Measurements from ENCODE around the gene SOWAHA.
"Not testable (repeated sequence)": the region's sequence is repeated elsewhere in the genome, so short reads cannot be mapped to it uniquely, and the experiment has no call there.

The SOWAHA gene

DNA sequence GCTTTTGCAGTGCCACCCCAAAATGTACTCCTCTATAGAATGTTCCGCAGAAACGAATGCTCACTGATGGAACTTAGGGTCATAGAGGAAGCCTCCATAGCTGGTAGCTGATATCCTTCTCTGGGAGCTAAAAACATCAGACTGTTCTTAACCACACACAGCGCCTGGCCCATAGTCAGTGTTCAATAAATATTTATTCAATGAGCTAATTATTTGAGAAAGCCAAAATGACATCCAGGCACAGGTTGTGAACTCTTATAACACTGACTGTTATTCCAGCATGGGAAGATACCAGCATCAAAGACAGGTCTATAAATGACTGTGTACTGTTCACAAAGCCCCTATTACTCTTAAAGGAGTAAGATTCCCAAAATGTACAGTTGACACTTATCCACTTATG, 40.2 kb downstream of the SOWAHA start:
- no peak for DNase-seq (ENCODE audit: low read depth in 2 of 2)

DNA sequence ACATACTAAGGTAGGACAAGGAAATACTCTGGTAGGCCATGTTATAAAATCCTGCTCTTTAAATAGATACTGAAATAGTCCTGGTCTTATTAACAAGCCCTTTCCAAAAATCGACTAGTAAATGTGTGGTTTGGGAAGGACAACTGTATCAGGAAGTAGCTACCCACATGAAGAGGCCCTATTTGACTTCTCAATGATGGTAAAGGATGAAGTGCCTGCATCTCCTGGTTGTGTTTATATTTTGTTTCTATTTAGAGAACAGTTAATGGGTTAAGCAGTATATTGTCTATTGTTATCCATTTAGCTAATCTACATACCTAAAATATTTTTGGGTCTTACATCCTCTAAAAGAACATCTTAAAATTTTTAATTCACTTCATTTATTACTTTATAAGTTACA, 40.7 kb downstream of the SOWAHA start:
- no peak for DNase-seq (ENCODE audit: low read depth in 2 of 2)

DNA sequence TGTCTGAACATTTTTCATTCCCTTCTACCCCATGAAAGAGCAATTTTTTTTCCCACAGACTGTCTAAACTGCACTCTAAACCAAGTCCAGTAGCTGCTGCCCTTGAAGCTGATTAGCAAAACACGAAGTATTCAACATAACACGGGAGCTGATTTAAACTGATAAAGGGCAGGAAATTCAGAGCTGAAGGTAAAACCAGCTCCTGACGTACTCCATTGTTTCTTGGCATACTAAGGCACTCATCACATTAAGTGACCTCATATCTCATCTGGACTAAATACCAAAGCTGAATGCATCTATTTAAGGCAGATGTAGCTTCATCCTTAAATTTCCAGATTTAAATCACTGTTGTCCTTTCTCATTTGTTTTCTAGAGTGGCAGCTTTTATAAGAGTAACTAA, 41.2 kb downstream of the SOWAHA start:
- no peak for DNase-seq (ENCODE audit: low read depth in 2 of 2)

DNA sequence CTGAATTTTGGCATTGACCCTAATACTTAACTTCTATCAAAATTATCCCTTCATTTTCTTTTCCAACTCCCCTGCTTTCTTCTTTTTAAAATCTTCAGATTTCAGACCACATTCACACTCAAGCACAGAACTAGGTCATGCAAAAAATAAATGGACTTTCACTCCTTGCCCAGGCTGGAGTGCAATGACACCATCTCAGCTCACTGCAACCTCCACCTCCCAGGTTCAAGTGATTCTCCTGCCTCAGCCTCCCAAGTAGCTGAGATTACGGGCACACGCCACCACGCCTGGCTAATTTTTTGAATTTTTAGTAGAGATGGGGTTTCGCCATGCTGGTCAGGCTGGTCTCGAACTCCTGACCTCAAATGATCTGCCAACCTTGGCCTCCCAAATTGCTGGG, 41.9 kb downstream of the SOWAHA start:
- not testable (repeated sequence) for DNase-seq (ENCODE audit: low read depth in 2 of 2)

DNA sequence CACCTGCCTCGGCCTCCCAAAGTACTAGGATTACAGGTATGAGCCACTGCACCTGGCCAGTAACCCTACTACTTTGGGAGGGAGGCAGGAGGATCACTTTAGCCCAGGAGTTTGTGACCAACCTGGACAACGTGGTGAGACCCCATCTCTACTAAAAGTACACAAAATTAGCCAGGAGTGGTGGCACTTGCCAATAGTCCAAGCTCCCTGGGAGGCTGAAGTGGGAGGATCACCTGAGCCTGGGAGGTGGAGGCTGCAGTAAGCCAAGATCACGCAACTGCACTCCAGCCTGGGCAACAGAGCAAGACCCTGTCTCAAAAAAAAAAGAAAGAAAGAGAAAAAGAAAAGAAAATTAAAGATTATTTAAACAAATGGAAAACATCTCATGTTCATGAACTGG, 42.9 kb downstream of the SOWAHA start:
- DNase-seq (ENCODE audit: low read depth in 2 of 2), result no peak

DNA sequence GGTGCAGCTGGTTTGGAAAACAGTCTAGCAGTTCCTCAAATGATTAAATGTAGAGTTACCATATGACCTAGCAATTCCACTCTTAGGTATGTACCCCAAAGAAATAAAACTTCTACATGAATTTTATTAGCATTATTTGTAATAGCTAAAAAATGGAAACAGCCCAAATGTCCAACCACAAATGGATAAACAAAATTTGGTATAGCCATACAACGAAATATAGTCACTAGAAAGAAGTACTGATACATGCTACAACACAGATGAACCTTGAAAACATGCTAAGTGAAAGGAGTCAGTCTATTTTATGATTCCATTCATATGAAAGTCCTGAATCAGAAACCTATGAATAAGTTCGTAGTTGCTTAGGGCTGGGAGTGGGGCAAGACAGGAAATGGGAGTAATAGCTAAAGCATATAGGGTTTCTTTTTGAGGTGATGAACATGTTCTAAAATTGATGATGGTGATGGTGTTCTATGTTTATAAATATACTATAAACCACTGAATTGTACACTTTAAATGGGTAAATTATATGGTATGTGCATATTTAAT, 46.9 kb downstream of the SOWAHA start:
- DNase-seq (ENCODE audit: low read depth in 2 of 2), result no peak

DNA sequence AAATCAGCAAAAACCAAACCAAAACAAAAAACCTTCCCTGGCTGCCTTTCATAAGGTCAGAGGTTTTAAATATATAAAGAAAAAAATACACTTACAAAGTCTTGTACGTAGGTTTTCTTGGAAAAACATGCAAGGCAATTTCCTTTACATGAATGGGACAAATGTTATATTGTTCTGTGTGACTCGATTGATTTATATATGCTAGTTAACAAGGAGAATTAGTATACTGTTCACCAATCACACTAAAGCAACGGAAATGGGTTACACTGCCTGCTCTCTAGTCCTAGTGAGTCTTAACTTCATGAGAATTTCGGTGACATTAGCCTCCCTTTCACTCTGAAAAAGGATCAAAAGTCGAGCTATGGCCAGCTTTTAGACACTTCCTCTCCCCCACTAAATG, 47.6 kb downstream of the SOWAHA start:
- DNase-seq (ENCODE audit: low read depth in 2 of 2), result no peak

DNA sequence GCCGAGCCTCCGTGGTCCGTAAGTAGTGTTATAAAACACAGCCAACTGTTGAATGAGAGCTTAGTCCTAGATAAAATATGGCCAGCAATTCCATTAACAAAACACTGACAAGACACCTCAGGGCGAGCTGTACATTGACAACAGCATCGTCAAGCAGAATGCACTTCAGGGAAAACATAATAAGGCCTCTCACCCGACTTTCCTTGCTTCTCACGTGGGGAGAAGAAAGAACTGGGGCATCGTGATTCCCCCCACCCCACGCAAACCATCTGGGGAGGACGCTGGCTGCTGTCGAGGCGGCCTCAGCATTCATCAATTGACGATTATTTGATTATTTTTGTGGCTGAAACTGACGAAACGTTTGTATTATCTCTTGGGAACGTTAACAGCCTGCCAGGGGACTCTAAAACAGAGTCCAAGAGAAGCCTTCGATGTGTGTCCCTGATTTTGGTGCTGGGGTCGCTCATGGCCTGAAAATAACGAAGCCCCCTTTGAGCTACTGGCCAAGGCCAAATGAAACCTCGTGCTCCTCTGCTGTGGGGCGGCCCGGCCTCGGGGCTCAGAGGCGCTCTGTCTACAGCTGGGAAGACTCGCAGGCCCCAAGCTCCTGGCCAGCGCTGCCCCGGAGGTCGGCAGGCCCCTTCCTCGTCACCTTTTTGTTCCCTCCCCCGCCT, 52.7 kb downstream of the SOWAHA start:
- DNase-seq (ENCODE audit: low read depth in 2 of 2), result no peak
